ENCODE results near the gene TTYH1.

TTYH1 gene

DNA sequence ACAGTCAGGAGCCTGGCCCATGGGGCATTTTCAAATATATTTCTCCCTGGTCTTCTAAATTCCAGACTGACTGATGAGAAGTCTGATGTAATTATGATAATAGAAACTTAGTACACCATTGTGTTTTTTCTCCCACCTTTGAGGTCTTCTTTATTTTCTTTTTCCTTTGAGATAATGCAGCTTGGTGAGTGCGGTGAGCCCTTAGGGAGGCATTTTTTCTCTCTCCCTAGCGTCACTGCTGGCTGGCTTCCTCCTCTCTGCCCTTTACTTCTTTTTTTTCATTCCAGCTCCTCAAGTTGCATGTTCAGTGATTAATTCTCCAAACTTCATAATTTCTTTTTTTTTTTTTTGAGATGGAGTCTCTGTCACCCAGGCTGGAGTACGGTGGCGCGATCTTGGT, 70.6 kb downstream of the TTYH1 start:
- TF ChIP-seq, protein P1, sequence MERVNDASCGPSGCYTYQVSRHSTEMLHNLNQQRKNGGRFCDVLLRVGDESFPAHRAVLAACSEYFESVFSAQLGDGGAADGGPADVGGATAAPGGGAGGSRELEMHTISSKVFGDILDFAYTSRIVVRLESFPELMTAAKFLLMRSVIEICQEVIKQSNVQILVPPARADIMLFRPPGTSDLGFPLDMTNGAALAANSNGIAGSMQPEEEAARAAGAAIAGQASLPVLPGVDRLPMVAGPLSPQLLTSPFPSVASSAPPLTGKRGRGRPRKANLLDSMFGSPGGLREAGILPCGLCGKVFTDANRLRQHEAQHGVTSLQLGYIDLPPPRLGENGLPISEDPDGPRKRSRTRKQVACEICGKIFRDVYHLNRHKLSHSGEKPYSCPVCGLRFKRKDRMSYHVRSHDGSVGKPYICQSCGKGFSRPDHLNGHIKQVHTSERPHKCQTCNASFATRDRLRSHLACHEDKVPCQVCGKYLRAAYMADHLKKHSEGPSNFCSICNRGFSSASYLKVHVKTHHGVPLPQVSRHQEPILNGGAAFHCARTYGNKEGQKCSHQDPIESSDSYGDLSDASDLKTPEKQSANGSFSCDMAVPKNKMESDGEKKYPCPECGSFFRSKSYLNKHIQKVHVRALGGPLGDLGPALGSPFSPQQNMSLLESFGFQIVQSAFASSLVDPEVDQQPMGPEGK (CRISPR knock-in tag; IDR thresholded peaks at IDR 0.05; ENCODE audit: borderline replicate concordance) = no peak
- no peak for TF ChIP-seq GLIS3 (CRISPR knock-in tag; IDR thresholded peaks at IDR 0.05)

More for the DNA sequence above, 70.6 kb downstream of the TTYH1 start:
- no peak for ATAC-seq
